ENCODE data around the gene PTPN3. TPM values are rescaled to one million over a fixed set of nuclear protein-coding genes. Genes with fewer than 3 reads are reported as not detected.
A peak's percentile ranks its signal among the peaks of the same experiment; 100 is the strongest.

Gene PTPN3
- polyA plus RNA-seq, 1 donor (not counting 4 experiments of a cell fraction or from before 2014, with no cell fraction given), result 19.9 TPM

- peaks cover 54% of the 10 kb centered on the region for H3K4me1 ChIP-seq (ENCODE audit: control insufficient read depth, extremely low read depth, insufficient read depth, low read length)
- TF ChIP-seq, protein P1, sequence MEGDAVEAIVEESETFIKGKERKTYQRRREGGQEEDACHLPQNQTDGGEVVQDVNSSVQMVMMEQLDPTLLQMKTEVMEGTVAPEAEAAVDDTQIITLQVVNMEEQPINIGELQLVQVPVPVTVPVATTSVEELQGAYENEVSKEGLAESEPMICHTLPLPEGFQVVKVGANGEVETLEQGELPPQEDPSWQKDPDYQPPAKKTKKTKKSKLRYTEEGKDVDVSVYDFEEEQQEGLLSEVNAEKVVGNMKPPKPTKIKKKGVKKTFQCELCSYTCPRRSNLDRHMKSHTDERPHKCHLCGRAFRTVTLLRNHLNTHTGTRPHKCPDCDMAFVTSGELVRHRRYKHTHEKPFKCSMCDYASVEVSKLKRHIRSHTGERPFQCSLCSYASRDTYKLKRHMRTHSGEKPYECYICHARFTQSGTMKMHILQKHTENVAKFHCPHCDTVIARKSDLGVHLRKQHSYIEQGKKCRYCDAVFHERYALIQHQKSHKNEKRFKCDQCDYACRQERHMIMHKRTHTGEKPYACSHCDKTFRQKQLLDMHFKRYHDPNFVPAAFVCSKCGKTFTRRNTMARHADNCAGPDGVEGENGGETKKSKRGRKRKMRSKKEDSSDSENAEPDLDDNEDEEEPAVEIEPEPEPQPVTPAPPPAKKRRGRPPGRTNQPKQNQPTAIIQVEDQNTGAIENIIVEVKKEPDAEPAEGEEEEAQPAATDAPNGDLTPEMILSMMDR (optimal IDR thresholded peaks at IDR 0.05 in 1 of 3, IDR thresholded peaks at IDR 0.05 in 1 of 3, conservative IDR thresholded peaks at IDR 0.05 in 1 of 3; ENCODE audit: extremely low read depth in 1 of 3, insufficient read depth in 2 of 3, low read length in 3 of 3), result no peak
- no peak for TF ChIP-seq EZH2 (IDR thresholded peaks at IDR 0.05; ENCODE audit: low read length)
- peak overlapping the region in 1 of 3 experiments; percentile 52 for H3K4me3 ChIP-seq (ENCODE audit: control insufficient read depth in 2 of 3, extremely low read depth in 1 of 3, insufficient read depth in 2 of 3, low read depth in 1 of 3, low read length in 3 of 3)
- FAIRE-seq (peak; percentile 77), DNase-seq (ENCODE audit: low read depth, low spot score) (peak; percentile 66)
- peak overlapping the region; percentile 72 for H3K27ac ChIP-seq (ENCODE audit: control insufficient read depth, insufficient read depth, low read length)
- H4K20me1 ChIP-seq (ENCODE audit: control insufficient read depth, extremely low read depth, insufficient read depth, low read length), result no peaks in the 10 kb centered on the region
- H3K9me1 ChIP-seq (ENCODE audit: control insufficient read depth, extremely low read depth, insufficient read depth, low read length), result no peaks in the 10 kb centered on the region
- H3K36me3 ChIP-seq (ENCODE audit: control insufficient read depth in 2 of 2, extremely low read depth in 1 of 2, insufficient read depth in 2 of 2, low read length in 2 of 2), result peaks cover 3 to 15% of the 10 kb centered on the region in 2 experiments
- H3K4me2 ChIP-seq (ENCODE audit: control insufficient read depth, extremely low read depth, insufficient read depth, low read depth, low read length), result peak overlapping the region; percentile 90
- dilution Hi-C loops (cut with MboI; ENCODE audit: extremely low pct_ligation_motif_present, low sequenced_read_pairs), result no loop called here
- no peak overlapping the region for H2AFZ ChIP-seq (ENCODE audit: control insufficient read depth, low read length)
- H3K9ac ChIP-seq (ENCODE audit: control insufficient read depth, extremely low read depth, insufficient read depth, low read length), result peak overlapping the region; percentile 46
- H3K79me2 ChIP-seq (ENCODE audit: control insufficient read depth, insufficient read depth, low read length), result no peaks in the 10 kb centered on the region
- H3K9me3 ChIP-seq (ENCODE audit: control insufficient read depth, low read depth, low read length), result no peaks in the 10 kb centered on the region
- no peaks in the 10 kb centered on the region for H3K27me3 ChIP-seq (ENCODE audit: control insufficient read depth, extremely low read depth, insufficient read depth, low read length)
These were observed 48.9 kb downstream of the PTPN3 start for GRCh38 chr9:109449036-109449798.

DNA sequence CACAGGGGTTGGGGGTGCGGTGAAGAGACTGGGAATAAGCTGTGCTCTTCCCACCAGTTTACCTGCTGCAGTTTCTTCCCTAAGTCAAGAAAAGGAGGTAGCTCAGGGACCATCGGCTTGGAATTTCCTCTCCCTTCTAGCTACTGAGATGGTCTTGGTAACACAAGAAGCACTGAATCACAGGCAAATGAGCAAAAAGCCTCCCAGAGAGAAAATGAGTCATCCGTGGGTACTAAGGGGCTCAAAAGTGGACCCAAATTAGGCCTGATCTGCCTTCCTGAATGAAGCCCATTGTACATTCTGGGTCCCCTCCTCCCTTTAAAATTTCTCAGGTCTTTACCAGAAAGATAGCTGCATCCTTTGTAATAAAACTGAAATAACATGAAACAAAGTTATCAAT lies 49.9 kb downstream of the PTPN3 start:
- H3K36me3 ChIP-seq (ENCODE audit: control insufficient read depth in 2 of 2, extremely low read depth in 1 of 2, insufficient read depth in 2 of 2, low read length in 2 of 2), result peaks cover 9 to 19% of the 10 kb centered on the region in 2 experiments

More for the DNA sequence above, 49.9 kb downstream of the PTPN3 start:
- H2AFZ ChIP-seq (ENCODE audit: control insufficient read depth, low read length), result no peak overlapping the region
- no peak for DNase-seq (ENCODE audit: low read depth, low spot score)
- H3K9ac ChIP-seq (ENCODE audit: control insufficient read depth, extremely low read depth, insufficient read depth, low read length), result peak overlapping the region; percentile 28
- H3K4me3 ChIP-seq (ENCODE audit: control insufficient read depth in 2 of 3, extremely low read depth in 1 of 3, insufficient read depth in 2 of 3, low read depth in 1 of 3, low read length in 3 of 3), result no peak overlapping the region
- FAIRE-seq, result peak; percentile 43
- no peaks in the 10 kb centered on the region for H3K9me1 ChIP-seq (ENCODE audit: control insufficient read depth, extremely low read depth, insufficient read depth, low read length)
- no peaks in the 10 kb centered on the region for H4K20me1 ChIP-seq (ENCODE audit: control insufficient read depth, extremely low read depth, insufficient read depth, low read length)
- H3K9me3 ChIP-seq (ENCODE audit: control insufficient read depth, low read depth, low read length), result no peaks in the 10 kb centered on the region
- peak overlapping the region; percentile 27 for H3K4me2 ChIP-seq (ENCODE audit: control insufficient read depth, extremely low read depth, insufficient read depth, low read depth, low read length)
- H3K79me2 ChIP-seq (ENCODE audit: control insufficient read depth, insufficient read depth, low read length), result no peaks in the 10 kb centered on the region
- dilution Hi-C loops (cut with MboI; ENCODE audit: extremely low pct_ligation_motif_present, low sequenced_read_pairs), result no loop called here
- H3K27ac ChIP-seq (ENCODE audit: control insufficient read depth, insufficient read depth, low read length), result peak overlapping the region; percentile 69
- TF ChIP-seq, protein P1 (optimal IDR thresholded peaks at IDR 0.05 in 1 of 3, IDR thresholded peaks at IDR 0.05 in 1 of 3, conservative IDR thresholded peaks at IDR 0.05 in 1 of 3; ENCODE audit: extremely low read depth in 1 of 3, insufficient read depth in 2 of 3, low read length in 3 of 3), result no peak
- no peak for TF ChIP-seq EZH2 (IDR thresholded peaks at IDR 0.05; ENCODE audit: low read length)
- H3K4me1 ChIP-seq (ENCODE audit: control insufficient read depth, extremely low read depth, insufficient read depth, low read length), result peaks cover 49% of the 10 kb centered on the region
- H3K27me3 ChIP-seq (ENCODE audit: control insufficient read depth, extremely low read depth, insufficient read depth, low read length), result no peaks in the 10 kb centered on the region
